HG03460 (cell line): ENCODE data around the gene RNF130.
"Not testable (repeated sequence)": the region's sequence is repeated elsewhere in the genome, so short reads cannot be mapped to it uniquely, and the experiment has no call there.

Experiments used
- ATAC-seq: cut with Tn5 transposase; IDR thresholded peaks from one replicate; pipeline ENCODE4 v1.9.1; 2021; ENCODE audit not compliant: unreplicated experiment

The RNF130 gene

DNA sequence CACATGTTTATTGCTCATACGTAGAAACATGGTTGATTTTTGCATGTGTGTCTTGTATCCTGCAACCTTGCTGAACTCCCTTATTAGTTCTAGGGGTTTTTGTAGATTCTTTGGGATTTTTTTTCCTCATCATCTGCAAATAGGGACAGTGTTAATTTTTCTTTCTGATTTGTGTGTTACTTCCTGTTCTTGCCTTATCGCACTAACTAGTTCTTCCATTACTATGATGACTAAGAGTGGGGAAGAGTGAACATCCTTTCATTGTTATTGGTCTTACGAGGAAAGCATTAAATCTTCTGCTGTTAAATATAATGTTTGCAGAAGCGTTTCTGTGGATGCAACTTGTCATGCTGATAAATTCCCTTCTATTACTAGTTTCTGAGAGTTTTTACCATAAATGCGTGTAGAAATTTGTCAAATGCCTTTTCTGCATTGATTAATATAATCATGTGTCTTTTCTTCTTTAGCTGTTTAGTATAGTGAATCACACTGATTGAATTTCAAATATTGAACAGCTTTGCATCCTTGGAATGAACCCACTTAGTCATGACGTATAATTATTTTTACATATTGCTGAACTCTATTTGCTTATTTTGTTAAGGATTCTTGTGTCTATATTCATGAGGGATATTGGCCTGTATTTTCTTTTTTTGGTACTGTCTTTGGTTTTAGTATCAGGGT lies 32.1 kb upstream of the RNF130 start:
- no peak for ATAC-seq

- ATAC-seq: no peak
These were observed 31.1 kb upstream of the RNF130 start for GRCh38 chr5:180102636-180103035.

DNA sequence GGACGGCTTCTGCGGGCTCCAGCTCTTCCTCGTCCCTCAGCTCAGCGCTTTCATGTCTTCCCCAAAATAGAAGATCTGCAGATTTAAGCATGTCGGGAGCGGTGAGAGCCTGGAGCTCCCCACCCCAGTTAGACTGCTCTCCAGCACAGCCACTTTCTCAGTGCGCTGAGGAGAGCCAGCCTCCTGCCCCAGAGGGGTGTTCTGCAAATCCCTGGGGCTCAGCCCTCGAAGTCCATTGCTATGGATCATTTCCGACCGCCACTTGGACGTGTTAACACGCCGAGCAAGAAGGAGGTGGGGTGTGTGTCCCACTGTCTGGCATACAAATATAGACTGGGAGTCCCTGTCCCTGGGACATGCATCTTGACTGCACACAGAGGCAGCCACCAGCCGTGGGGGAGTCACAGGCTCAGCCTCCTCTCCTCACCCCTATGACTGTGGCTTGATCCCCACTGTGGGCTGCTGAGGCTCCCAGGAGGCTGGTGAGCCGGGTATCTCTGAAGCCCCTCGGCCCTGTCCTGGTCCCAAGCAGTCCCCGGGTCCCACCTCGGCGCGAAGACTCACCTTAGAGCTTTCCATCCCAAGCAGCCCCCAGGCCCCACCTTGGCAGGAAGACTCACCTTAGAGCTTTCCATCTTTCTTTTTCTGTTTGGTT lies 30.0 kb upstream of the RNF130 start:
- ATAC-seq: no peak

DNA sequence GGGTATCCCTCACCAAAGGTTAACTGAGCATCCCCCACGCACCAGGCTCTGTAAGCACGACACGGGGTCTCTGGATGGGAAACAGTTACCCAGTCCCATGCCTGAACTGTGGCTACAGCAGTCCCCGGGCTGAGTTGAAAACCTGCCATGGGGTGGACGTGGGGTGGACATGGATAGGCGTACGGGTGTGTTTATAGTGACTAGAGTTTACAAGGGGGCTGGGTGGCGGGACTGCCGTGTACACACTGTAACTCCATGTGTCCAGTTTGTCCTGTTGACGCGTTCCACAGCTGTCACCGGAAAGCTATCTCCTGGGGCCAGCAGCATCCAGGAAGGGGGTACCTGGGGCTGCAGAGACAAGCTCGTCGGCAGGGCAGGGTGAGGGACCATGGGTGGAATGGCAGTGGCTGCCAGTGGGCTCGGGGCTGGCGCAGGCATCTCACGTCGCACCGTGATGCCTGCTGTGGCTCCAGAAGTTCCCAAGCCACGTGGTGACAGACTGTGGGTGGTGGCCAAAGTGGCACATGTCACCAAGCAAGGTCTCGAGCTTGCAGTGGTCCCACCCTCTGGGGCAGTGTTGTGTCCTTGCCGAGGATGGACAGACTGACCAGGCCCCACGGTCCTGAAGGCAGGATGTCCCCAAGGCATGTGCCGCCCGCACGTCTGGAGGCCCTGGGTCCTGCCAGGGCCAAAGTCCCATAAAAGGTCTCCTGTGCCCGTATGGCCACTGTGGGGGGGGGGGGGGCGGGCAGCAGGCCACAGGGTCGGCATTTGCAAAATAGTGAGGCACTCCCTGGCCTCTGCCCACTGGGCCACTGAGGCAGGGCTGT lies 29.3 kb upstream of the RNF130 start:
- ATAC-seq: no peak

DNA sequence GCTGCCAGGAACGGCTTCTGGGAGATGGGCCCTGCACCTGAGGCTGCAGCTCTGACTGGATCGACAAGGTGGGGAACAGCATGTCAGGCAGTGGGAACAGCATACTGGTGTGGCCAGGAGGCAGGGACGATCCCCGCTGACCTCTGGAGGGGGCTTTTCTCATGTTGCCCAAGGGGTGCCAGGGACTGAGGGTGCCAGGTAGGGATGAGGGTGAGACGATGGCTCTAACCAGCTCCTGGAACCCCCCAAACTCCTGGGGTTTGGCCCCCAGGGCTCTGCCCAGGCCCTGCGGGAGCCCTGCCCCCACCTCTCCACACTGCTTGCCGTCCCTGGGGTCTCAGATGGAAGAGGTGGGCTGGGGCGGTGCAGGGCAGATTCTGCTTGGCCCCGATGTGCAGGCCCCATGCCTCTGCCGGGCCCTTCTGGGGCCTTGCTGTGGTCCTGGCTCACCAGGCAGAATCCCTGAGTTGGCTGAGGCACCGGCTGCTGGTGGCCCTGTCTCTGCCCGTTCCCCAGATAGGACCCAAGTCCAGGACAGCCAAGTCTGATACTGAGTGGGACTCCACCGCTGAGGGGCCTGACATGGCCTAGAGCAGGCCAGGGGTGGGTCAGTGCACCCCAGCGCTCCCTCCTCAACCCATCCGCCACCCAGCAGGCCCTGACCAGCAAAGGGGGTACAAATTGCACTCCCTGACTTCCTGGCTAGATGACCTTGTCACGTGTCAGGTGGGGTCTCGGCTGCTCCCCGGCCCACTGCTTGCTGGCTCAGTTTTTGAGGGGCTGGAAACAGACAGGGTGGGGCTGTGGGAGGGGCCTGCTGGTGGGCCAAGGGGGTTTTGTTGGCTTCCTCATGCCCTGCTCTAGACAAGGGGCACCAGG lies 28.4 kb upstream of the RNF130 start:
- no peak for ATAC-seq

- no peak for ATAC-seq
These were observed 27.6 kb upstream of the RNF130 start for GRCh38 chr5:180098991-180099732.

GRCh38 chr5:180098526-180098925 lies 27.0 kb upstream of the RNF130 start:
- ATAC-seq: no peak

DNA sequence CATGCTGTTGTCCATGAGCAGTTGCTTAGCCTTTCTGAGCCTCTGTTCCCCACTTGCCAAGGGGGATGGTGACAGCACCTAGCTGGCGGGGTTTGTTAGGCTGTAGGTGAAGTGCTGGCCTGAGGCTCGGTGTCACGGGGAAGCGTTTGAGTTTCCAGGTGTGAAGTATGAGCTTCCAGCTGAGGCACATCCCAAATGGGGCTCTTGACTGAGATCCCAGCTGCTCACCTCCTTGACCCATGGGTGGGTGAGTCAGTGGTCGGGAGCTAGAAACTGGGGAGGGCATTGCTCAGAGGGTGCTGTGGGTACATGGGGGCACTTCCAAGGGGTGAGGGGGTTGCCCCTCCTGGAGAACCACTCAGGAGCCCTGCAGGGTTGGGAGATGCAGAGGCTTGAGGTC lies 26.4 kb upstream of the RNF130 start:
- ATAC-seq: no peak

DNA sequence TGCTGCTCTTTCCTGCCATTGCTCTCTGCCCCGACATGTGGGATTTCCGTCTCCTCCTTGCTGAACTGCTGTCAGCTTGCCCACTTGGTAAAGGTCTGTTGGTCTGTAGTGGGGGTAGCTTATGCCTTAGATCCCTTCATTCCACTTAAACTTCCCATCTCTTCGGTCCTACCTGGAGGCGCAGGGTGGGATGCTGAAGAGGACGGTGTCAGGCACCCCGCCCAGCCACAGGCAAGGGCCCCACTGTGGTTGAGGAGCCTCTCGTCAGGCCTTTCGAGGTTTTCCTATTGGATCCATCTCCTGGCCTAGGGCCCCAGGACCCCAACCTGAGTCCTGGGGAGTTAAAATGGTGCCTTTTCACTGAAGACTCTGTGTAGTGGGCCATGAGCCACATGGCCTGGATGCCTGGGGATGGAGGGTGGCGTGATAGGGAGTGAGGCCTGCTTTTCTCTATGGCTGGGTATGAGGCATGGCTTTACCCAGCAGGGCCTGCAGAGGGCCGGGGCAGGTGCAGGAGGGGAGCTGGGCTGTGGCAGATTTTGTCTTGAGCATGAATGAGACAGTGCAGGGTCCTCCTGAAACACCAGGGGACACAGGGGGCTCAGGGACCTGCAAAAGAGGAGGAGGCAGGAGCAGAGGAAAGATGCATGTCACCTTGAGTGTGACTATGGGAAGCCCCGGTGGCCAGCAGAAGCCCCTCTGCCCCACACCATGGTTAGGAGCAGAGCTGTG lies 25.8 kb upstream of the RNF130 start:
- no peak for ATAC-seq

DNA sequence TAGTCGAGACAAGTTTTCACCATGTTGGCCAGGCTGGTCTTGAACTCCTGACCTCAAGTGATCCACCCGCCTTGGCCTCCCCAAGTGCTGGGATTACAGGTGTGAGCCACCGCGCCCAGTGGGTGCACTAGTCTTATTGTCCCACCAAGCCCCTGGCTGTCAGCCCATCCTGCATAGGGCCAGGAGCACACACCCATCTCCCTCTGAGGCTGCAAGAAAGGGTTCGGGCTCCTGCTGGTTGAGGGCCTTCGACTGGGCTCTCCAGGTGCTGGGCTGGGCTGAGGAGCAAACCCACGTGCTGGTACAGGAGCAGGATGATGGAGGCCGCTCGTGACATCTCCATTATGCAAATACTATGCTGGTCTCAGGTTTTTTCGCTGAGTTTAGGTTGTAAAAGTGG lies 25.1 kb upstream of the RNF130 start:
- ATAC-seq: no peak

DNA sequence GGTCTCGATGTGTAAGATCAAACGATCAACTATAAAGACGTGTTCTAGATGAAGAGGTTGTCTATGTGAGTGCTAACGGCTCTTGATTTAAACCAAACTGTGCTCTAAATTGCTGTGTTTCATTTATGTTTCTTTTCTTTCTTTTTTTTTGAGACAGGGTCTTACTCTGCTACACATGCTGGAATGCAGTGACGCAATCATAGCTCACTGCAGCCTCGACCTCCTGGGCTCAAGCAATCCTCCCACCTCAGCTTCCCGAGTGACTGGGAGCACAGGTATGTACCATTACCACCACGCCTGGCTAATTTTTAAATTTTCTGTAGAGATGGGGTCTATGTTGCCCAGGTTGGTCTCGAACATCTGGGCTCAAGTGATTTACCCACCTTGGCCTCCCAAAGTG lies 24.0 kb upstream of the RNF130 start:
- no peak for ATAC-seq

- no peak for ATAC-seq
These were observed 22.3 kb upstream of the RNF130 start for GRCh38 chr5:180093651-180094382.

DNA sequence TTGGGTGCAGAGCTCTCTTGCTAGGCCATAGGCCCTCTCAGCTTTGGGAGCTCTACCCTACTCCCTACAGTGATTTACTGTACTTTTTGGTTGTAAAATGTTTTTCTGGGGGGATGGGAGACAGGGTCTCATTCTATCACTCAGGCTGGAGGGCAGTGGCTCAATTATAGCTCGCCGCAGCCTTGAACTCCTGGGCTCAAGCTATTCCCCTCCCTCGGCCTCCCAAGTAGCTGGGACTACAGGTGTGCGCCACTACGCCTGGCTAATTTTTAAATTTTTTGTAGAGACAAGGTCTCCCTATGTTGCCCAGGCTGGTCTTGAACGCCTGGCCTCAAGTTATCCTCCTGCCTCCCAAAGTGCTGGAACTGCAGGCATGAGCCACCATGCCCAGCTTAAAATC lies 21.7 kb upstream of the RNF130 start:
- ATAC-seq: no peak

DNA sequence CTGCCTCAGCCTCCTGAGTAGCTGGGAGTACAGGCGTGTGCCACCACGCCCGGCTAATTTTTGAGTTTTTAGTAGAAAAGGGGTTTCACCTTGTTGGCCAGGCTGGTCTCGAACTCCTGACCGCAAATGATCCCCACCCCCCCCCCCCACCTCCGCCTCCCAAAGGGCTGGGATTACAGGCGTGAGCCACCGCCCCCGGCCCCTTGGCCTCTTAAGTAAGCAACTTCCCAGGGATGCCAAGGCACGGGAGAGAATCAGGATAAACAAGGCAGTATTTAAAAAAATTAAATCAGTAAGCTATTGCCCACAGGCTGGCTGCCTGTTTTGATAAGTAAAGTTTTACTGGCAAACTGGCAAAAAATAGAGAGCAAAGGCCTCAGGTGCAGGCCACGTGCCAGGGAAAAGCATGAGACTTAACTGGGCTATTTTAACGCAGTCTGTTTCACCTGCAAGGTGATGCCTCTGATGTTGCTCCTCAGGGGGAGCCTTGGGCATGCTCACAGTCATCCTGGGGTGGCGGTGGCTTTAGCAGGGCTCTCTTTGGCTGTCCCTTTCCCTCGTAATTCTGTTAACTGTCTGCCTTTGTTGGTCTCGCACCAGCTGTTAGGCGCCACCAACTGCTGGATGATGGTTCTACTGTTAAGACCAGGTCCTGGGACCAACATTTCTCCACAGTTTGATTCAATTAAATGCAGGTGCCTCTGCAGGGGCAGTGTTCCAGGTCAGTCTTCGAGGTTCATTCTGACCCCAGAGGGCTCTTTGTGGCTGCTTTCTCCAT lies 19.4 kb upstream of the RNF130 start:
- no peak for ATAC-seq

DNA sequence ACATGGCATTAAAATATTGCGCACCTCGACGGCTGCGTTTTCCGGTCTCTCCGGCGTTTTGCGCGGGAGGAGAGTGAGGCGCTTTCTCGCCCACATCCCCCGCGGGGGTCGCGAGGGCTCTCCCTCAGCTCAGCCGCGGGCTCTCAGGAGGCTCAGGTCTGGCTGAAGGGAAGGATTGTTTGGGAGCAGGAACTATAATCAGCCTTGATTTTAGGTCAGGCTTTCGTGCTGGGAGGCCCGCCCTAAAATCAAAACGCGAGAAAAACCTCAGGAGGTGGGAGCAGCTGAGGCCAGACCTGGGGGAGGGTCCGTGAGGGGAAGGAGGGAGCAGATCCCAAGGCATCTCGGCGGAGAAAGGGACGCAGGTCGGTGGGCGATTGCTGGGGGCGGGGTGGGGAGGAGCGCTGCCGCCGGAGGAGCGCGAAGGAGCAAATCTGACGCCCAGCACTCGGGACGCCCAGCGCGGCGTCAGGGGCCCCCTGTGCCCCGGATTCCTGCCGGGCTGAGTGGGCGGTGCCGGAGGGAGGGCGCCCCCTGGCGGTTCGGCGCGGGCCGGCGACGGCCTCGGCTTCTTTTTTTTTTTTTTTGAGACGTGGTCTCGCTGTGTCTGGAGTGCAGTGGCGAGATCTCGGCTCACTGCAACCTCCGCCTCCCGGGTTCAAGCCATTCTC lies 18.7 kb upstream of the RNF130 start:
- ATAC-seq: no peak

GRCh38 chr5:180089628-180090027 lies 18.1 kb upstream of the RNF130 start:
- not testable (repeated sequence) for ATAC-seq

GRCh38 chr5:180088561-180088960 lies 17.0 kb upstream of the RNF130 start:
- no peak for ATAC-seq
